Astrocyte of the spinal cord (primary cell): ENCODE measurements around the gene CARD14.
"Not testable (repeated sequence)": the region's sequence is repeated elsewhere in the genome, so short reads cannot be mapped to it uniquely, and the experiment has no call there.

ENCODE experiments used
- DNase-seq: peaks from one replicate; pipeline ENCODE4 v3.0.0; 2011; ENCODE audit warnings: low read depth, low spot score
- H3K4me3 ChIP-seq: 2 replicates; pipeline ENCODE4 v1.5.1; 2011; ENCODE audit warnings: low read depth, mild to moderate bottlenecking, low read length, moderate library complexity
- CTCF ChIP-seq: IDR thresholded peaks from 2 replicates; pipeline ENCODE4 v1.5.1; 2012; ENCODE audit warnings: low read depth, mild to moderate bottlenecking, low read length, inconsistent platforms
- in situ Hi-C: cut with HindIII; loops from 2 replicates; pipeline ENCODE4 v1.10.0; 2017; ENCODE audit warnings: low sequenced_read_pairs

CARD14 gene

GRCh38 chr17:80237386-80237785 lies 67.6 kb downstream of the CARD14 start:
- no peak overlapping the region for H3K4me3 ChIP-seq
- in situ Hi-C loops, result no loop called here
- no peak for TF ChIP-seq CTCF
- DNase-seq, result no peak

- DNase-seq, result no peak
- no peak for TF ChIP-seq CTCF
- in situ Hi-C loops, result no loop called here
- H3K4me3 ChIP-seq, result no peak overlapping the region
These were observed 72.7 kb downstream of the CARD14 start for GRCh38 chr17:80242505-80242904.

DNA sequence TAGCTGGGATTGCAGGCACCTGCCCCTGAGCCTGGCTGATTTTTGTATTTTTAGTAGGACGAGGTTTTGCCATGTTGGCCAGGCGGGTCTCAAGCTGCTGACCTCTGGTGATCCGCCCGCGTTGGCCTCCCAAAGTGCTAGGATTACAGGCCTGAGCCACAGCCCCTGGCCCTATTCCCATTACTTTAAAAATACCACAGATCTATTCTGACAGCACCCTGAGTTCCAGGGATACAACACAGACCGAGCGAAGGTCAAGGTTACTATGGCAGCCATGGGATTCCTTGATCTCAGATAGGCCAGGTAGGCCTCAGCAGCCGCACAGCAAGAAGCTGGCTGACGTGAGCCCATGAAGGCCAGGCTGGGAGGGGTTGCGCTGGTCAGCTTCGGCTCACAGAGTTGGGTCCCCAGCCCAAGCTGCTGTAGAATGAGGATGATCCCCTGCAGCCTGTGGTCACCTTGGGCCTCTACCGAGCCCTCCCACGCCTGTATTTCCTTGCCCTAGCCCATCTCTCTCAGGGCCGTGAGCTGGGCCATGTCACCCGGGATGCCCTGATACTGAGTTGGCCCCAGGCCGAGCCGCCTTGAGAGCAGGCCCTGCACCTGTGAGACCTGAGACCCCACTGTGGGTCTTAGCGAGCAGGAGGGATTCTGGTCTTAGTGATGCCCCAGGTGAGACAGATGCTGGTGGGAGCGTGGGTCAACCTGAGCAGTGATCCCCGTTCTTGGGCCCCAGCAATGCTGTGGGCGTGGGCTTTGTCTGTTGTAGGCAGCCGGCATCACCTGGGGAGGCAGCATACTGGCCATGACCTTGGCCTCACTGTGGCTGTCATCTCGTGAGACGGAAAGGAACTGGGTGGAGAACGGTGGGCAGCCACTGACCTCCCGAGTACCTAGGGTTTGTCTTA lies 74.0 kb downstream of the CARD14 start:
- in situ Hi-C loops, result no loop called here
- no peak overlapping the region for H3K4me3 ChIP-seq
- DNase-seq, result no peak
- no peak for TF ChIP-seq CTCF

GRCh38 chr17:80244448-80244847 lies 74.6 kb downstream of the CARD14 start:
- H3K4me3 ChIP-seq, in situ Hi-C loops, DNase-seq: not testable (repeated sequence)

GRCh38 chr17:80244871-80245509 lies 75.2 kb downstream of the CARD14 start:
- no peak for TF ChIP-seq CTCF
- in situ Hi-C loops, result no loop called here
- no peak overlapping the region for H3K4me3 ChIP-seq
- no peak for DNase-seq

GRCh38 chr17:80245566-80246265 lies 75.9 kb downstream of the CARD14 start:
- in situ Hi-C loops, result no loop called here
- TF ChIP-seq CTCF, result no peak
- no peak for DNase-seq
- no peak overlapping the region for H3K4me3 ChIP-seq
